NCI-H226 (cell line): ENCODE data around the gene PLXDC2.

Experiments
- DNase-seq: peaks from one replicate; pipeline ENCODE4 v3.0.0-alpha.2; 2015

PLXDC2 gene

DNA sequence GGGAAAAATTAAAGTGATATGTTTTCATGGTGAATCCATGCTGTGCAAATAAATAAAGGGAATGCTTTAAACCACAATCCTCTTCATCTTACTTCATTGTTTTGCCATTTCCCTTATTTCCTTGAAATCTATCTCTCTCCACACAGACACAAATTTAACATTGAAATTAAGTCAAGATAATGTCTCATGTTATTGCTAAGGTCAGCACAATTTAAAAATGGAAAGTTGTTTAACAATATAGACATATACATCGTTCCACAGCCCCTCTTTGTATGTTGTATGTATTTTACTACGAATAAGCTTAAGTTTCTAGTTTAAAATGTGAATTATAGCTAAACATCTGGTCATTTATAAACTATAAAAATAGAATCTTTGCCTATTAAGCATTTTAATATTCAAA, 256.9 kb downstream of the PLXDC2 start:
- no peak for DNase-seq

DNA sequence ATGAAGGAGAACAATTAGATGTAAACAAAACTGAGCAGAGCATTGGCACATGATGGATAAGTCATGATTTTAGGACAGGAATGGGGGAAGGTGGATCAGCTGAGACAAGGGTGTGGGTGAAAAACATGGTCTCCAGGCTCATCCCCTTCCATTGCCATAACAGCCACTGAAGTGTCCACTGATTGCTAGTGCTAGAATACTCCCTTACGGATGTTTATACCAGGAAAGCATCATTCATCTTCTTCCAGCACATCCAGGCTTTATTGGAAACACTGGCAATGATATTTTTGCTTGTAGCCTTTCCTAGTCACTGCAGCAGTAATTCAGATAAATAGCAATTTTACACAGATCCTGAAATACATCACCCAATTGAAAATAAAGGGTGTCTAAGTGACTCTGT, 259.5 kb downstream of the PLXDC2 start:
- DNase-seq: no peak

DNA sequence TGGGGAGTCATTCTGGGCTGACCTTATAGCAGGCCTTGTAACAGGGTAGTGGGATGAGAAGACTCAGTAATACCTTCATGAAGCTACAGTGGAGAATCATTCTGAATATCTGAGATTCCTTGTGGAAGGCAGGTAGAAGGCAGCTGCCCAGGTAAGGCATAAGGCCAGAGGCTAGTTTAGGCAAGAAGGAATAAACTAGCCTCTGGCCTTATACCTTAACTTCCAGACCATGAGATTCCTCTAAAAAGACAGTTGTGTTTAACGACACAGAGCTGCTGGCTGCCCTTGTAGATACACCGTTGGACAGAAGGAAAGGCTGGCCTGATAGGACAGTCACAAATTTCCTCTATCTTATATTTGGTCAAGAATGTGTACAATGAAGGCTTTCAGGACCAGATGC, 268.2 kb downstream of the PLXDC2 start:
- no peak for DNase-seq

DNA sequence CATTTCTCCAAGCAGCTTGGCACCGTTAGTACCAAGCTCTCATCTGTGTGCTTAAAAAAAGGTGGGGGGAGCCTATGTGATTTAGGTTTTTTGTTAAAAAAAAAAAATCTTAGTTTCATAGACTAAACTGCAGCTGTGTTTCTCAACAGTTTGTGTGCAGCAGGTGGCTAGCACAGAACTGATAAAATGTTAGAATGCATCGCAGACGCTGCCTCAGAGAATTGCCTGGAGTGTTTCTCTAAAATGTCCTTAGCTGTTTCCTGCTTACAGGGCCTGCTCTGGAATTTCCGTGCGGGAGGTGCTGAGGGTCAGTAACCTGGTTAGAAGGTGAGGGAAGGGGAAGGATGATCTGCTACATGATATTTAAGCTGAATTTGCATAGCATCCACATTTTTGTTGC, 268.9 kb downstream of the PLXDC2 start:
- peak; percentile 39 for DNase-seq

DNA sequence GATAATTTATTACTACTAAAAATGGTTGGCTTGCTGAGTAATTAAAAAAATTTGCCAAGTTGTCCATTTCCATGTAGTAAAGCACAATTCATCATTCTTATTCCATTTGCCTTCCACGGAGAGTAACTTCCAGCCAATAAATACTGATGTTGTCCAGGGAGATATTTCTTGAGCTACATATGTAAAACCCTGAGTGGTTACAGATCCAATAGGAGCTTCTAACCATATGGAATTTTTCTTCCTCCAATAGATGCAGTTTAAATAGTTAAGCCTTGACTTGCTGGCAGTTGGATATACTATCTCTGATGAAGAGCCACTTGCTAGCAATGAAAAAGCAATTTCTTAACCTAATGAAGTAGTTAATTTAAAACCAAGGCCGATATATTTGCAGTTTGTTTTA, 271.1 kb downstream of the PLXDC2 start:
- no peak for DNase-seq

DNA sequence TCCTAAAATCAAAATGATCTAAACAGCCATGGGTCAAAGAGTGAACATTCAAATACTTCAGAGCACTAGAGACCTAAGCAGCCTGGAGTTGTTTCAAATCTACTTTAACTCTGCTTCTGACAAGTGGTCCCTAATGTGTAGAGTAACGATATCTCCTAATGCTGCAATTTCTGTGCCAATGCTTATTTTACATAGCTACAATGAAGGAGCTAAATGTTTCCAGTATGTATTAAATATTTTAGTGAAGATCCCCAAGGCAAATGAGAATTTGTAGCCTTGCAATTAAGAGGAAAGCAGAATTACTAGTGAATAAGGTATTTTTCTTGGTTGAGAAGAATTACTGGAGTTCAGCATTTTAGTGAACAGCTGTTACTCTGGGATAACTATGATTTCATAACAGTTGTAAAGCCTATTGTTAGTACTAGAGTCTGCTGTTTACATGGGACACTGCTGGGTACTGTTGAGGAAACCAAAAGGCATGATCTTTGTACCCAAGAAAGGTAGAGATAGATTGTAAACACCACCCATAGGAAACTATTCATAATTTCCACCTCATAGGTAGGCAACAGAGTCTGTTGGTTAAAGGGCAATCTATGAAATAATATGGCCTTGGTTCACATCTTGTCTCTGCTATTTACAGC, 271.9 kb downstream of the PLXDC2 start:
- no peak for DNase-seq

DNA sequence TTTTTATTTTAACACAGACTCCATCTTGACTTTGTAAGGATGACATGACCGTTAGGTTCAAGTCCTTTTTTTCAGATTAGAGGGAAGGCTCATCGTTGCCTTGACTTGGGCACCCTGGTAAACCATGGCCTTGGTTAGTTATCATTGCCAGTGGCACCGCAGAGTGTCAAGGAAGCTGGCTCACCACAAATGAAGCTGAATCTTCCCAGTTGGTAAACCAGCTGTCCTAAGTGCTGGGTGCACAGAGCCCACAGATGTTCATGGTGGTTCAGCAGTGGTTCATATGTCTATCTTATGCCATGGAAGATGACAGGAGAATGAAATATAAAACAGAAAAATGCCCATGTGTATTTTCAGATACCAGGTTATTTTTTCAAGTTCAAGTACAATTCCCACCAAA, 273.6 kb downstream of the PLXDC2 start:
- no peak for DNase-seq

DNA sequence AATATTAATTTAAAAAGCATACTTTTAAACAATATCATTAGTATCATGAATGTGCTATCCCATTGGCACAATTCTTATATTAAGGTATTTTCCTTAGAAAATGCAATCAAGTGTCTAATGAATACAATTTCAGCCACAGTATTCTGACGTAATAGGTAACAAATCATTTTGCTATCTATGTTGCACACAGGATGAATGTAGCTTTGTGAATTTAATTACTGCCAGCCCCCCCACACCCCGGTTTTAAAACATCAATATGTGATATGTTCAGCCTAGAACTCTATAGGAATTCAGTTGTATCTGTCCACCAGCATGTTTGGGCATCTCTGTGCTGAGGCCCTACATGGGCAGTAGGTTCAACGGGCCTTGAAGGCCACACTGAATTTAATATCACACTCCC, 274.6 kb downstream of the PLXDC2 start:
- no peak for DNase-seq

DNA sequence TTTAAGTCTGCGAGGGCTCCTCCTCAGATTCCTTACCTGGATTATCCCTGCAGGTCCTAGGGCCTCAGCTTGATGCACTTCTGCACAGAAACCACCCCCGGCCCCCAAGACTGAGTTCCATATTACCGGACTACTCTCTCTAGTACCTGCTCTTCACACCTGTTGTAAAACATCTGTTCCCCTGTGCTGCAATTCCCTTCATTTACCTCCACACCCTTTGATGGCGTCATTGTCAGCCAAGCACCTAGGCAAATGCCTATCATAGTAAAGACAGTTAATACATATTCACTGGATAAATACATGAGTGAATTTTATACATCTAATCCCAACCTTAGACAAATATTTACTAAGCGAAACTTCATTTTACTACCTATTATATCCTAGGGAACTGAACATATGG, 275.5 kb downstream of the PLXDC2 start:
- no peak for DNase-seq

DNA sequence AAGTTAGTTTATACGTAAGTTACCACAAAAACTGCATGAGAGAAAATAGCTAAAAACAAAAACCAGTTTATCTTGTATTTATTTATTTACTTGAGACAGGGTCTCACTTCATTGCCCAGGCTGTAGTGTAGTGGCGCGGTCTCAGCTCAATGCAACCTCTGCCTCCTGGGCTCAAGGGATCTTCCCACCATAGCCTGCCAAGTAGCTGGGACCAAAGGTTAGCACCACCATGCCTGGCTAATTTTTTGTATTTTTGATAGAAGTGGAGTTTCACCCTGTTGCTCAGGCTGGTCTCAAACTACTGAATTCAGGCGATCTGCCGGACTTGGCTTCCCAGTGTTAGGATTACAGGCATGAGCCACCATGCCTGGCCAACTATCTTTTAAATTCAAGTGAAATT, 277.4 kb downstream of the PLXDC2 start:
- no peak for DNase-seq

DNA sequence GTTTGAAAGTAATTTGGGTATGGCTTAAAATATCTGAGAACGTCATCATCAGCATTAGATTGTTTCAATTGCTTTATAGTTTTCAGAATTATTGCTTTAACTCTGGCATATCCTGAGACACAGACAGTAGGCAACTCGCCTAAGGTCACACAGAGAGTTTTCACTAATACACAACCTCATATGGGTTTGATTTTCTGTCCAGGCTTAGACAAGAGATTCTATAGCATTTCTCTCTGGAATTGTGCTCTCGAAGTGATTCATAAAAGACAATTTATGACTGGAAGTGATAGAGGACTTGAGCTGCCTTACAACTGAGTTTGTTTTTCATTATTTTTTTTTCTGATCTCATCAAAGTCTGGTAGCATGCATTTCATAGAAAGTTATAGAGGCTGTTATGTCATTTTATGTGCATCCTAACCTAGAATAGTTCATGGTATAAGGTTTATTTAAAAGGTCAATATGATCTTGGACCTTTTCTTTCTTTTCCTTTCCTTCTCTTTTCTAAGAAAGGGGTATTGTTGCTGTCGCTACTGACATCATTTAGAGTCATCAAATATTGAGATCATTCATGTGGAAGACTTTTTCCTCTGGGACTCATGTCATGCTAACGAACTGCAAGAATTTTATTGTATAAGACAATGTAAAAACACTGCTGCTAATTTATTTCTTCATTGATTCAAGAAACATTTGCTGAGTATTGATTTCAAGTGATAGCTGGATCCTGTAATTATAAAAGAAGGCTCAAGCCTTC, 278.2 kb downstream of the PLXDC2 start:
- DNase-seq: no peak

DNA sequence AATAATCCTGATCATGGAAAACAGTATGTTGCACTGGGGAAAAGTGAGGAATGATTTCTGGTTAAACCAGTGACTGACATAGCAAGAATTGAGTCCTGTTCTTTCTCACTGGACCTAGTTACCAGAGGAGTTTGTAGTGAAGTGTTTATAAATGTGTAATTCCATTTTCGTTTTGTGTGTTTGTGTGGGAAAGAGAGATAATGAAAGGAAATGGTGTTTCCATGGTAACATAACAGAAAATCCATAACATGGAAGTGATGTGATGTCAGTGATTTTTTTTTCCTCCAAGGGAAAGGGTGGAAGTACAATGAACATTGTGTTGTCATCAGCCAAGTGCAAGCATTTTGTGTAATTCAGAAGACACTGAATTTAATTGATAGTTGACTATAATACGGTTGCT, 283.9 kb downstream of the PLXDC2 start:
- peak; percentile 75 for DNase-seq

DNA sequence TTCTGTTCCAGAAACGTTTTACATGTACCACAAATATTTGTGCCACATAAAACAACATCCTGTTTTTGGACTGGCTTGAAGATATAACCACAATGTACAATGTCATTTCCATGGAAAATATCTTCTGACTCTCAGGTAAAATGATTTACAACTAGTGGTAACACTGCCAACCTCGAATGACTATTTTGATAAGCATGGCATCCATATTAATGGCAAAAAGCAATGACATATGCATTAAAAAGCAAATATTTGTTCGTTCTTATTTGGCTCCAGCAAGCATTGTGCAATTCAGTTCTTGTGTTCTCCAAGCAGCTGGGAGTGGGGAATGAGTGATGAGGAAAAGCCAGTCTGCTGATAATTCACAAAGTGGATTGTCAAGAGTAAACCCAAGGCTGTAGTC, 289.0 kb downstream of the PLXDC2 start:
- DNase-seq: peak; percentile 87

DNA sequence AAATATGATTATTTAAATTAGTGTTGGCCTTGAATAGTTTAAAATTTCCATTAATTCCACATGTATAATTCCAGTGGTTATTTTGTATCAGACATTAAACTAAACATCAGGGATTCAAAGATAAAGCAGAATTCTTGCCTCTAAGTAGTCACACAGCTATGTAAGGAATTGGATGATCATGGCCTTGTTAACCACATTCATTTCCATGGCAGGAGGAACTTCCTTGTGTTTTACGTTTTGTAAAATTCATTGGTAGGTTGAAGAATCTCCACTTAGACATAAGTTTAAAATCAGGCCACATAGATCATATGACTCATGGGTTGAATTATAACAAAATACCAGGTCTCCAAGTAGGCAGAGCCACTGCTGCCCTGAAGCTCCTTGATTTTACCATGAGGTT, 289.7 kb downstream of the PLXDC2 start:
- DNase-seq: peak; percentile 92

DNA sequence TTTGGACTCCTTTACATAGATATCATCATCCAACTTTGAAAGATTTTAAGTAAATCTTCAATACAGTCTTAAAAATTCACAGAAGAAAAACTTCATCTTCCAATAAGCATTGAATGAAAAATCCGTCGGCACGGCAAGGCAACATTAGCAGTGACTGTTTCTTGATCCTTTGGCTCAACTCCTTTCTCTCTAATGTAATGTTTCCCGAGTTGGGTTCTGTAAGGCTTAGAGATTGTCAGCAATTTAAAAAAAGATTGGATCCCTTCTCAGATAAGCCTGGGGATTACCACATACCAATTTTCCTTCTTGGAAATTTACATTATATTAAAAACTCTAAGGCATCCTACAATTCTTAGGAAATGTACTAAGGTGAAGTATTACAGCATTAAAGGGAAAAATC, 291.8 kb downstream of the PLXDC2 start:
- no peak for DNase-seq

DNA sequence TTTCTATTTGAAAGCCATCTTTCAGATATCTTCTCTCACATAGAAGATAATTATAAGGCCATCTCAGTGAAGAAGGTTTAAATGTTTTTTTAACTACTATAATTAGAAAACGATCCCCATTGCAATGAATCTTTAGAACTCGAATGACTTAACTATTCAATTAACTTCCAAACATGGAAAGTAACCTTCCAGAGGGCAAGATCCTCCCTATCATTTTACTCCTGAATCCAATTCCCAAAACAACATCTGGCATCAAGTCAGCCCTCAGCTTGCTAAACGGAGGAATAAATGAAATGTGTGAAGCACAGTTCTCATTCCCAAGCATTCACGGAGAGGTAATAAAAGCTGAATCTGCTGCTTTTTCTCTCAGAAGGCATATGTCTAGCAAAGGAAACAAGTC, 293.4 kb downstream of the PLXDC2 start:
- DNase-seq: no peak

DNA sequence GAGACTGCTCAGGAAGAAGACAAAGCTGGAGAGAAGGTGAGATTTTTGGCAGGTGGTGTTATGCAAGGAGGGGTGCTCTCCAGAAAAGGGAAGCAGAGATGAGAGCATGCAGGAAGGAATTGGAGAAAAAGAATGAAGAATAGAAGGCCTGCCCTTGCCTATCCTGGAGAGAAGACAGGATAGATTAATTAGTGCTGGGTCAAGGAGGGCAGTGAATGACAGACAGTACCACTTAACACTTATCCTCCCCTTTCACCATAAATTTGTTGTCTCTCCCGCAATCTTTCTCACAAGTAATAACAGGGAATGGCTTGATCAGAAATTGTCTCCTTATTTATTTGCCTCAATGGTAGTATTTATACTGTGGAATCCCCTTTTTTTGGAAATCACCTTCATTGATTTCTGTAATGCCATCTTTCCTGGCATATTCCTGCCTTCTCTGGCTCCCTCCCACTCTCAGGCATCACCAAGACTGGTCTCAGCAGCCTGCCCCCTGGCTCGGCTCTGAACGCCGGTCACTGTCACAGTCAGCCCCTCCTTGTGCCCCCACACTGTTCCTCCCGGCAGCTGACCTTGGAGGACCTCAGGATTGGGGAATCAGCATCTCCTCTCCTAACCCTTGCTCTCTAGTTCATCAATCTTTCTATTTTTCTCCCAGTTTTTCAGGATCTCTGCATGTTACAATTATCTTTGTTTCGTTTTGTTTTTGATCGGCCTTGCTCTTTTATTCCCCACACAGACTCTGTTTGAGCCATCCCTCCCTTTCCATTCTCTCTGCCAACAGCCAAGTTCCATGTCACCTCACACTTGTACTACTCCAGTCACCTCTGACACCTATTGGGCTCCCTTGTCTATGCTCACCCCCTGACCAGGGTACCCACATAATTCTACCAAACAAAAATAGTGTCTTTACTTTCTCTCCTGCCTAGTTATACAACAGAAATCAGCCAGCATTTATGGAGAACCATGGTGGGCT, 294.2 kb downstream of the PLXDC2 start:
- DNase-seq: no peak

DNA sequence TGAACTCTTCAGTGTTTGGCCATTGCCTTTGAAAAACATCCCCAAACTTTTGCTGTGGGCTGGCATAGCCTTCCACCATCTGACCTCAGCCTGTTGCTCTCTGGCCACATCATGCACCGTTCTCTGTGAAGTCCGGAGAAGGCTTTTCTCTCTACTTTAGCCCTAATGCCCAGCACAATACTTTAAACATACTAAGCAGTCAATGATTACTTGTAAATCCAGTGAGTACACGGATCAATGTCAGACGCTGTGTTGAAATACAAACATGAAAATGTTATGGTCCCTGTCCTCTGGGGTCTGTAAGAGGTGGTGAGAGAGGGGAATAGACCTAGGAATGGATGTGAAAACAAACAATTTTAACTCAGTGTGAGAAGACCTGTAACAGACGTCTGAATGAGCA, 297.9 kb downstream of the PLXDC2 start:
- DNase-seq: no peak

DNA sequence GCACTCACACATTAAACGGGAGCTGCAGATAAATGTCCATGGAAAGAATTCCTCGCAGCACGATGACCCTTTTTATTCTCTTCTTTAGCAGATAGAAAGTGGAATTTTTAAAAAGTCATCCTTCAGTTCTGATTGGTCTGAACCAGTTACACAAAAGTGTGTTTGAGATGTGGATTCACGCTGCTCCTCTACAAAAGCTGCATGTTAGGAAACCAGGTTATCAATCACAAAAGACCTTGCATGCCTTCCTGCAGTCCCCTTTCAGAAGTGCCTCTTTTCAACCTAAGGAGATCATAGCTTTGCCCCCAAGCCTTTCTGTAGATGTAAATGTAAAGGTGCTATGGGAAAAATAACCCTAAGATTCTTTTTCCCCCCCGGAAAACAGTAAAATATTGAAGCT, 299.7 kb downstream of the PLXDC2 start:
- DNase-seq: no peak

DNA sequence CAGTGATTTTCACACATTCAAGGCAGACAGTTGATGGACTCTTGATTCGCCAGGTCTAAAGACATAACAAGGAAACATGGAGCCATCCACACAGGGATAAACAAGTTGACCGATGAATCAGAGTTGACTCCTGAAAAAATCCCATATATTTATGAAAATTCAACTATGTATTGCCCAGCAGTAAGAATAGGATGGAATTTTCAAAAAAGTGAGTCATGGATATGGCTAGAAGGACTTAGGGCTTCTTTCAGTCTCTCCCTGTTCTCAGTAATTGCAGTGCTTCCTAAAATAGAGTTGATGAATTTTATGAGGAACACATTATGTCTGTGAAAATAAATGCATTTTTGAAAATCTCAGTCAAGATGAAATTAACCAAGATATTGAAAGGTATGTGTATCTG, 301.2 kb downstream of the PLXDC2 start:
- no peak for DNase-seq

DNA sequence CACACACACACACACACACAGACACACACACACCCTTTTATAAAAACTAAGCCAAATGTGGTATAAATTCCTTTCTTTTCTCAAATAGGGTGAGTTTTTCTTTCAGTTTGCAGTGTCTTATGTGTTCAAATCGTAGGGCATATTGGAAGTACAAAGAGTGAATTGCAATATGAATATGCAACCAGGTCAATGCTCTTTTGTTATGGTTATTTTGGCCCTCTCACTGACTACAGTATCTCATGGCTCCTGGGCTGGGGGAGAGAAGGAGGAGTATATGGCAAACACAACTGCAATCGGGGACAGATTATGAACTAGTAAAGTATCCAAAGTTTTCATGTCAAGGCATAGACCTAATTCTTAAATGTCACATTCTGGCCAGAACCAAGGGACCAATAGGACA, 301.9 kb downstream of the PLXDC2 start:
- no peak for DNase-seq

DNA sequence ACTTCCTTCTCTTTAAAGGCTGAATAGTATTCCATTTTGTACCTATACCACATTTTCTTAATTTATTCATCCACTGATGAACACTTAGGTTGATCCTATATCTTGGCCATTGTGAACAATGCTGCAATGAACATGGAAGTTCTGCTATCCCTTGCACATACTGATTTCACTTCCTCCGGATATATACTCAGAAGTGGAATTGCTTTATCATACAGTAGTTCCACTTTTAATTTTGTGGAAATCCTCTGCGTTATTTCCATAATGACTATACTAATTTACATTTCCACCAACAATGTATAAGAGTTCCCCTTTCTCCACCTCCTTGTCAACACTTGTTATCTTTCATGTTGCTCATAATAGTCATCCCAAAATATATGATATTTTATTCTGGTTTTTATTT, 312.6 kb downstream of the PLXDC2 start:
- DNase-seq: no peak

DNA sequence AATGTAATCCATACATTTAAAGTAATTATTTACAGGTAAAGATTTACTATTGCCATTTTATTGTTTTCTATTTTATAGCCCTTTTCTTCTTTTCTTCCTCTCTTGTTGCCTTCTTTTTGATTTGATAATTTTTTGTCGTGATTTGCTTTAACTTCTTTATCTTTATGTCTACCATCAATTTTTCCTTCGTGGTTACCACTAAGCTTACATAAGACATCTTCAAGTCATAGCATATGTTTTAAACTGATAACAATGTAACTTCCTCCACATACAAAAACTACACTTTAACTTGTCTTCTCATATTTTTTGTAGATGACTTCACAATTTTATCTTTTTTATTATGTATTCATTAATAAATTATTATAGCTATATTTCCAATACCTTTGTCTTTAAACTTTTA, 316.6 kb downstream of the PLXDC2 start:
- no peak for DNase-seq

DNA sequence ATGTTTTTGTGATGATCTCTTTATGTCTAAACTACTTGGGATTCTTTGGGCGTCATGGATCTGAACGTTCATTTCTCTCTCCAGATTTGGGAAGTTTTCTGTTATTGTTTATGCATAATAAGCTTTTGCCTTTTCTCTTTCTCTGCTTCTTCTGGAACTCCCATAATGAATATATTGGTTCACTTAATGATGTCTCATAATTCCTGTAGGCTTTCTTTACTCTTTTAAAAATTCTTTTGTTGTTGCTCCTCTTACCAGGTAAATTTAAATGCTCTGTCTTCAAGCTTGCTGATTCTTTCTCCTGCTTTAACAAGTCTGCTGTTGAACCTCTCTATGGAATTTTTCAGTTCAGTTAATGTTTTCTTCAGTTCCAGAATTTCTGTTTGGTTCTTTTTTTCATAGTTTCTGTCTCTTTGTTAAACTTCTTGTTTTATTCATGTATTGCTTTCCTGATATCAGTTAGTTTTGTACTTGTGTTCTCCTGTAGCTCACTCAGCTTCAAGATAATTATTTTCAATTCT, 317.5 kb downstream of the PLXDC2 start:
- DNase-seq: no peak
